Mesothelial cell of epicardium (in vitro differentiated cells): Measurements from ENCODE around the gene BMF. TPM values are rescaled to one million over a fixed set of nuclear protein-coding genes. Genes with fewer than 3 reads are reported as not detected.

Experiments used
- DNase-seq, 2 experiments: peaks; one replicate each; pipeline ENCODE4 v3.0.0; 2021; ENCODE audit warnings: low spot score in 2 of 2; ENCODE audit not compliant: unreplicated experiment in 2 of 2
- H3K27ac Mint-ChIP-seq: 2 replicates; pipeline ENCODE4 v1.8.0; 2021; ENCODE audit warnings: mixed read lengths
- H3K27me3 Mint-ChIP-seq: 2 replicates; pipeline ENCODE4 v1.8.0; 2021; ENCODE audit warnings: low read depth, mixed read lengths
- H3K36me3 Mint-ChIP-seq: 2 replicates; pipeline ENCODE4 v1.8.0; 2021; ENCODE audit warnings: mixed read lengths
- H3K4me1 Mint-ChIP-seq: 2 replicates; pipeline ENCODE4 v1.8.0; 2021; ENCODE audit warnings: mixed read lengths
- H3K4me3 Mint-ChIP-seq: 2 replicates; pipeline ENCODE4 v1.8.0; 2021; ENCODE audit warnings: mild to moderate bottlenecking, moderate library complexity, mixed read lengths
- H3K9me3 Mint-ChIP-seq: 2 replicates; pipeline ENCODE4 v1.8.0; 2021; ENCODE audit warnings: mixed read lengths
- CTCF ChIP-seq: fragments of 200-600 bp; sonication (generic); IDR thresholded peaks from one replicate; pipeline ENCODE4 v1.5.0; 2021; ENCODE audit warnings: antibody characterized with exemption; ENCODE audit not compliant: unreplicated experiment
- total RNA-seq: library from RNA; stranded (reverse); gene quantifications from 3 replicates; pipeline ENCODE4 v1.2.1, GENCODE V29; 2021

The BMF gene
- total RNA-seq, 1 donor from 2014 or later: 97.0 TPM

DNA sequence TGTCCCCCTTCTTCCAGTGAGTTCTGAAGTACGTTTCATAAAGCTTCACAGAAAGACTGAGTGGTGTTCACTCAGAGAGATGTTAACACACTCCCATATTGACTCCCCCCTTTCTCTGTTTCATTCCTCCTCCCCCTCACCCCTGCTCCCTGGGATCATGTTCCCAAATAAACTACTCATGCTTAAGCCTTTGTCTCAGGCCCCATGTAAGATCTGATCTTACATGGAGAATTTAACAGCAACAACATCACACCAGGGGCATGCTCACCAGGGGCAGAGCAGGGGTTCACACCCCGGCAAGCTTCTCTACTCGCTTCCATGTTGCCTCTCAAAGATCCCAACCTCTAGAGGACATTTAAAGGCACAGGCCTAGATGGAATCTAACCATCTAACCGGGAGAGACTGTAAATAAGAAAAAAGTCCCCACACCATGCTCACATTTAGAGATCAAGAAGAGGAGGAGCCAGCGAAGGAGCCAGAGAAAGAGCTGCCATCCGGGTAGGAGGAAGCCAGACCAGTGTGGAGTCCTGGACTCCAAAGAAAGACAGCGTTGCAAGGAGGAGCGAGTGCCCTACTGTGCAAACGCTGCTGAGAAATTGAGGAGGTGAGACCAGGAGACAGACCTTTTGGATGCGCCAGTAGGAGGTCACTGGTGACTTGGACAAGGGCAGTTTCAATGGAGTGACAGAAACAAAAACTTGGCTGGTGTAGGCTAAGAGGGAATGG is 48.3 kb downstream of the BMF start:
- H3K27me3 Mint-ChIP-seq: no peaks in the 10 kb centered on the region
- no peaks in the 10 kb centered on the region for H3K36me3 Mint-ChIP-seq
- H3K4me3 Mint-ChIP-seq: no peak overlapping the region
- DNase-seq: no peak
- H3K9me3 Mint-ChIP-seq: no peaks in the 10 kb centered on the region
- no peak for TF ChIP-seq CTCF
- H3K4me1 Mint-ChIP-seq: peaks cover 7% of the 10 kb centered on the region
- no peak overlapping the region for H3K27ac Mint-ChIP-seq

DNA sequence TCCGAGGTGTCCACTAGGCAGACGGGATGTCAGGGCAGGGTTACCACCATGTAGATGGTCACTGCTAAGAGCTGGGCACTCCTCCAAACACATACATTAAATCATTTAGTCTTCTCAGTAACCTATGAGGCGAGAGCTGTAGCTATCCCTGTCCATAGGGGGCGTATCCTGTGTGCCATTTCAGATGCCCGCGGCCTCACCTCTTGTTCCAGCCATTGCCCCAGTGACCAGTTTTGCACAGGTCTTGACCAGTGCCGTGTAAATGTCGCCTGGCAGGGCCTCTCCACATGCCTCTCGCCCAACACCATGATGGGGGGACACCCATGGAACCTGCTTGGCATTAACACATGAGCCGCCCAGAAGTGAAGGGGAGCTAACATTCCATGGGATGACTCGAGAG is 48.9 kb downstream of the BMF start:
- DNase-seq: no peak
- Mint-ChIP-seq H3K4me3 (no peak overlapping the region), H3K27me3 (no peaks in the 10 kb centered on the region), H3K9me3 (no peaks in the 10 kb centered on the region), H3K36me3 (no peaks in the 10 kb centered on the region), H3K27ac (no peak overlapping the region), H3K4me1 (peaks cover 13% of the 10 kb centered on the region)
- no peak for TF ChIP-seq CTCF

DNA sequence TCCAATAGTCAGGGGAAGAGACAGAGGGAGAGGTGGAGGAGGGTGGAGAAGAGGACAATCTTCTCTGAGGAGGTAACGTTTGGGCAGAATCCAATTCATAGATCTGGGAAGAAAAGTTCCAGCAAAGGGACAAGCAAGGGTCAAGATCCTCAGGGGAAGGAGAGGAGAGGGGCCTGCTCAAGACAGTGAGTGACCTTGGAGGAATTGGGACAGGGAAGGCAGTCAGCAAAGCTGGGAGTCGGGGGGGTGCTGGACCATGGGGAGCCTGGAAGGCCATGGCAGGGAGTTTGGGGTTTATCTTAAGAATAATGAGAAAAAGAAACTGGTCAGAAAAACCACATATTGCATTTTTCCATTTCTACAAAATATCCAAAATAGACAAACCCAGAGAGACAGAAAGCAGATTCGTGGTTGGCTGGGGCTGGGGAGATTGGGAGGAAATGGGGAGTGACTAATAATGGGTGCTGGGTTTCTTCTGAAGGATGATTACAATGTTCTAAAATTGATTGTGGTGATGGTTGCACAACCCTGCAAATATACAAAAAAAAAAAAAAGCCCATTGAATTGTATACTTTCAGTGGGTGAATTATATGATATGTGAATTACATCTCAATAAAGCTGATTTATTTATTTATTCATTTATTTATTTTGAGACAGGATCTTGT is 50.1 kb downstream of the BMF start:
- no peak for TF ChIP-seq CTCF
- Mint-ChIP-seq H3K4me1 (peaks cover 21% of the 10 kb centered on the region), H3K27ac (no peak overlapping the region), H3K9me3 (no peaks in the 10 kb centered on the region), H3K36me3 (no peaks in the 10 kb centered on the region), H3K27me3 (no peaks in the 10 kb centered on the region), H3K4me3 (no peak overlapping the region)
- DNase-seq: no peak

DNA sequence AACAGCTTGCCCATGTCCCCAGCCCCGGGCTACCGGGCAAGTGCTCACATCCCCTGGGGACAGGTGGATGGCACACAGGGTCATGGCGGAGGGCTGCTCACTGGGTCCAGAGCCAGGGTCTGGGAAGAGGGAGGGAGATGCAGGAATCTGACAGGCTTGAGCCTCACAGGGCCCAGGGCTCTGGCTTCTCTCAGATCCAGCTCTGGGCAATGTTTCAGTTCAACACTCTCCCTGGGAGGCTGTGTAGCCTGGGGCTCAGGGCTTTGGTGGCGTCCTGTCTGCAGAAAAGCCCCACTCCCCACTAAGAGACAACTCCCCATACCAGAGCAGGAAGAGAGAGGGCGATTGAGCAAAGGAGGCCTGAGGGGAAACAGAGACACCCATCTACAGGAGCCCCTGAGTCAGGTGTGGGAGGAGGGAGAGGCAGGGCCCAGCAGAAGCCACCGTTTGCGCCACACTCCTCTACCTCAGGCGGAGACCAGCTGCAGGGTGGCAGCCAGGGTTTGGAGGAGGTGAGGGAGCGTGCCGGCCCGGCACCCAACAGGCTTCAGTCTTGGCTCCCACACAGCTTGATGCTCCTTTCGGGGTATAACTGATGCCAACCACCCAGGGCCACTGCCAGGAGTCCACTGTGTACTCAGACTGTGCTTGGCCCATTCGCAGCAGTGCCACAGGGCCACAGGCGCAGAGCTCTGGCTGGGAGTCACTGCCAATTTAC is 52.9 kb downstream of the BMF start:
- TF ChIP-seq CTCF: no peak
- Mint-ChIP-seq H3K27me3 (no peaks in the 10 kb centered on the region), H3K4me3 (no peak overlapping the region), H3K4me1 (peaks cover 33% of the 10 kb centered on the region), H3K36me3 (no peaks in the 10 kb centered on the region), H3K9me3 (no peaks in the 10 kb centered on the region), H3K27ac (peak overlapping the region; percentile 52)
- DNase-seq: no peak

- no peak for DNase-seq
- Mint-ChIP-seq H3K4me3 (no peak overlapping the region), H3K27me3 (no peaks in the 10 kb centered on the region), H3K9me3 (no peaks in the 10 kb centered on the region), H3K27ac (peak overlapping the region; percentile 62), H3K36me3 (no peaks in the 10 kb centered on the region), H3K4me1 (peaks cover 36% of the 10 kb centered on the region)
- TF ChIP-seq CTCF: no peak
Measured at GRCh38 chr15:40054855-40055575, 53.7 kb downstream of the BMF start.
